Kidney tubule cell (primary cell): ENCODE data around the gene MATK.
"Not testable (repeated sequence)": the region's sequence is repeated elsewhere in the genome, so short reads cannot be mapped to it uniquely, and the experiment has no call there.

Source experiments
- DNase-seq: peaks from one replicate; pipeline ENCODE4 v3.0.0-alpha.2; 2018; ENCODE audit warnings: low spot score

The MATK gene

GRCh38 chr19:3785938-3786824 lies at the start of gene MATK:
Gene MATK, minus strand, starts transcription at chr19:3786381. Its CDS starts 1,246 bp downstream, at chr19:3785135.
- no peak for DNase-seq

- DNase-seq: no peak
Observed at GRCh38 chr19:3835055-3835435, 48.9 kb upstream of the MATK start.

- no peak for DNase-seq
Observed at GRCh38 chr19:3834349-3835054, 48.3 kb upstream of the MATK start.

- DNase-seq: no peak
Observed at GRCh38 chr19:3833578-3834348, 47.6 kb upstream of the MATK start.

- DNase-seq: no peak
Observed at GRCh38 chr19:3832001-3832400, 45.8 kb upstream of the MATK start.

- DNase-seq: no peak
Observed at GRCh38 chr19:3831601-3832000, 45.4 kb upstream of the MATK start.

- no peak for DNase-seq
Observed at GRCh38 chr19:3830621-3831589, 44.7 kb upstream of the MATK start.

GRCh38 chr19:3827306-3827705 lies 41.1 kb upstream of the MATK start:
- no peak for DNase-seq

- DNase-seq: no peak
Observed at GRCh38 chr19:3826163-3826562, 40.0 kb upstream of the MATK start.

- DNase-seq: no peak
Observed at GRCh38 chr19:3825286-3825956, 39.2 kb upstream of the MATK start.

- DNase-seq: no peak
Observed at GRCh38 chr19:3823350-3823713, 37.2 kb upstream of the MATK start.

GRCh38 chr19:3822683-3823349 lies 36.6 kb upstream of the MATK start:
- DNase-seq: no peak

- peak; percentile 37 for DNase-seq
Observed at GRCh38 chr19:3821857-3822364, 35.7 kb upstream of the MATK start.

- no peak for DNase-seq
Observed at GRCh38 chr19:3821156-3821555, 35.0 kb upstream of the MATK start.

GRCh38 chr19:3819989-3820388 lies 33.8 kb upstream of the MATK start:
- DNase-seq: no peak

- DNase-seq: no peak
Observed at GRCh38 chr19:3818918-3819317, 32.7 kb upstream of the MATK start.

- DNase-seq: peak; percentile 52
Observed at GRCh38 chr19:3818466-3818865, 32.3 kb upstream of the MATK start.

GRCh38 chr19:3817761-3818160 lies 31.6 kb upstream of the MATK start:
- no peak for DNase-seq

GRCh38 chr19:3816566-3817218 lies 30.5 kb upstream of the MATK start:
- DNase-seq: no peak

GRCh38 chr19:3816148-3816547 lies 30.0 kb upstream of the MATK start:
- not testable (repeated sequence) for DNase-seq
